Brain microvascular endothelial cell (primary cell): ENCODE data around the gene MARCHF5.
A peak's percentile ranks its signal among the peaks of the same experiment; 100 is the strongest.

Experiments used
- DNase-seq: peaks from one replicate; pipeline ENCODE4 v3.0.0-alpha.2; 2020
- H3K27ac ChIP-seq: fragments of 250-450 bp; sonication (Bioruptor Pico); 2 replicates; pipeline ENCODE4 v1.5.1; 2020; ENCODE audit warnings: mild to moderate bottlenecking, moderate library complexity
- H3K27me3 ChIP-seq: fragments of 250-450 bp; sonication (Bioruptor Pico); replicated peaks from 2 replicates; pipeline ENCODE4 v1.5.1; 2020; ENCODE audit warnings: mild to moderate bottlenecking
- H3K36me3 ChIP-seq: fragments of 250-450 bp; sonication (Bioruptor Pico); replicated peaks from 2 replicates; pipeline ENCODE4 v1.5.1; 2020; ENCODE audit warnings: mild to moderate bottlenecking
- H3K4me3 ChIP-seq: 2 replicates; pipeline ENCODE4 v1.5.1; 2011; ENCODE audit warnings: low read depth, mild to moderate bottlenecking, control low read depth, low read length, moderate library complexity
- CTCF ChIP-seq: IDR thresholded peaks from 2 replicates; pipeline ENCODE4 v1.5.1; 2011; ENCODE audit warnings: low read depth, mild to moderate bottlenecking, moderate library complexity, low read length, control low read depth, inconsistent platforms; ENCODE audit errors: missing control alignments
- in situ Hi-C: cut with HindIII; loops from 2 replicates; pipeline ENCODE4 v1.10.0; 2017; ENCODE audit warnings: low sequenced_read_pairs, low pct_ligation_motif_present

Gene MARCHF5

DNA sequence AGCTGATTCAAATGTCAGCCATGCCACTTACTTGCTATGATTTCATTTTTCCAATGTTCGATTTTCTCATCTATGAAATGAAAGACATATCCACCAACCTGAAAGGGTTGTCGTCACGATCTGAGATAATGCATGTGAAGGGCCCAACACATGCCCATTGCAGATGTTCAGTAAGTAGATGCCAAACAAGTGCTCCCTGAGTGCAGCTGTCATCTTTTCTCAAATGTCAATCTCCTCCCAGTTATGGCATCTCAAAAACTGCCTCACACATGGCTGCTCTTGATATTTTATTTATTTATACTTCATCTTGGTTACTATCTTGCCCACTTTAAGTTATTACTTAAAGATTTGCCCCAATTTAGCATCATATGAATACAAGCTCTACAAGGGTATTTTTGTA, 16.9 kb upstream of the MARCHF5 start:
- H3K36me3 ChIP-seq, result no peaks in the 10 kb centered on the region
- TF ChIP-seq CTCF, result no peak
- in situ Hi-C loops, result no loop called here
- no peaks in the 10 kb centered on the region for H3K27me3 ChIP-seq
- no peak overlapping the region for H3K4me3 ChIP-seq
- H3K27ac ChIP-seq, result no peak overlapping the region
- no peak for DNase-seq

GRCh38 chr10:92278996-92279696, 11.8 kb upstream of the MARCHF5 start:
- Histone ChIP-seq H3K27ac (no peak overlapping the region), H3K4me3 (no peak overlapping the region), H3K27me3 (no peaks in the 10 kb centered on the region), H3K36me3 (no peaks in the 10 kb centered on the region)
- in situ Hi-C loops, result no loop called here
- DNase-seq, result no peak
- no peak for TF ChIP-seq CTCF

DNA sequence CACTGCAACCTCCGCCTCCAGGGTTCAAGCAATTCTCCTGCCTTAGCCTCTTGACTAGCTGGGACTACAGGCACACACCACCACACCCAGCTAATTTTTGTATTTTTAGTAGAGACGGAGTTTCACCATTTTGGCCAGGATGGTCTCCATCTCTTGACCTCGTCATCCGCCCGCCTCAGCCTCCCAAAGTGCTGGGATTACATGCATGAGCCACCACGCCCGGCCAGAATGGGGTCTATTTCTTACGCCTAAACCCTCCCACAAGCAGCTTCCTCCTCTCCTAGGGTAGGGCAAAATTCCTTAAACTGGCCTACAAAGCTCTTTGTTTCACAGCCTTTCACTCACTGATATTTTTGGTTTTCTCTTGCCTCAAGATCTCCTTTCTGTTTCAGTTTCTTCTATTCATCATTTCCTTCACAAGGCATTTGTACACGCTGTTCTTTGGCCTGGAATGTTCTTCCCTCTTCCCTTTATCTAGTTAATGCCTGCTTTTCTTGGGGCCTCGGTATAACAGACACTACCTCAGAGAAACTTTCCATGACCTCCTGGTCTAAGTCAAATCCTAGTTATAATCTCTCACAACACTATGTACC, 6.8 kb upstream of the MARCHF5 start:
- TF ChIP-seq CTCF, result no peak
- no peaks in the 10 kb centered on the region for H3K36me3 ChIP-seq
- H3K27me3 ChIP-seq, result no peaks in the 10 kb centered on the region
- peak; percentile 14 for DNase-seq
- in situ Hi-C loops, result no loop called here
- H3K27ac ChIP-seq, result peak overlapping the region; percentile 38
- no peak overlapping the region for H3K4me3 ChIP-seq

DNA sequence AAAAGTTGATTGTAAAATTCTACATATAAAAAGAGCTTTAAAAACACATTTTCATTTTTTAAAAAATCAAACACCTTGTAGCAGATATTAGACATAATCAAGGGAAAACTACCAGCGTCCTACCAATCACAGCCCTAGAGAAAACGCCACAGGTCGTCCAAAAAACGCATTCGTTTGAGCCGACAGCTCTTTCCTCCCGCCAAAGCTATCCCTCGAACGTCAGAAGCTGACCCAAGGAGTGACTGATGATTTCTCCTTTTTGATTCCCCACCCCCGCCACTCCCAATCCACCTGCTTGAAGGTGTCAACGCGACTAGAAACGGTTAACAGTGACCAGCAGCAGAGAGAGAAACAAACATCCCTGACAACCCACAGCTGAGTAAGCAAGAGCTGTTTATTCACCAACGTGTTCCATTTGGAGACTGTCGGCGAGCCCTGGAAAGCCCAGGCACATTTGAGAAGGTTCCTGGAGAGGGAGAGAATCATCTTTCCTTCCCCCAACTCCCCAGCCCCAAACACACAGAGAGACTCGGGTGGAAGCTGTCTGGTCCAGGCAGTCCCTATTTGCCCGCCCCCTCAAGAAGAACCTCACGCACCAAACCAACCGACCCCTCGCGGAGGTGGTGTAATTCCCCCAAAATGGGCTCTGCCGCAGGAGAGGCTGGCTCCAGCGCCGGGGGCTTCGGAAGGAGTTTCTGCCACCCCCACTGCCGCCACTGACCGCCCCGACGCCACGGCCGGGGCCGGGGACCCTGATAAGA, 711 bp upstream of the MARCHF5 start:
- no peak for TF ChIP-seq CTCF
- DNase-seq, result peak; percentile 18
- H3K4me3 ChIP-seq, result peak overlapping the region; percentile 92
- H3K27me3 ChIP-seq, result no peaks in the 10 kb centered on the region
- peak overlapping the region; percentile 46 for H3K27ac ChIP-seq
- in situ Hi-C loops, result no loop called here
- peaks cover 2% of the 10 kb centered on the region for H3K36me3 ChIP-seq

- TF ChIP-seq CTCF, result peak; percentile 5
- H3K27ac ChIP-seq, result peak overlapping the region; percentile 87
- DNase-seq, result peak; percentile 7
- H3K4me3 ChIP-seq, result peak overlapping the region; percentile 92
- H3K36me3 ChIP-seq, result peaks cover 3% of the 10 kb centered on the region
- no peaks in the 10 kb centered on the region for H3K27me3 ChIP-seq
- in situ Hi-C loops, result no loop called here
These were observed 574 bp downstream of the MARCHF5 start for GRCh38 chr10:92291616-92291865.
